Measurements from ENCODE around the gene NFATC2. TPM values are rescaled to one million over a fixed set of nuclear protein-coding genes. Genes with fewer than 3 reads are reported as not detected.

The NFATC2 gene
- polyA plus RNA-seq, 1 of the 3 experiments (the other 2 are of a cell fraction) = 0.36 TPM

DNA sequence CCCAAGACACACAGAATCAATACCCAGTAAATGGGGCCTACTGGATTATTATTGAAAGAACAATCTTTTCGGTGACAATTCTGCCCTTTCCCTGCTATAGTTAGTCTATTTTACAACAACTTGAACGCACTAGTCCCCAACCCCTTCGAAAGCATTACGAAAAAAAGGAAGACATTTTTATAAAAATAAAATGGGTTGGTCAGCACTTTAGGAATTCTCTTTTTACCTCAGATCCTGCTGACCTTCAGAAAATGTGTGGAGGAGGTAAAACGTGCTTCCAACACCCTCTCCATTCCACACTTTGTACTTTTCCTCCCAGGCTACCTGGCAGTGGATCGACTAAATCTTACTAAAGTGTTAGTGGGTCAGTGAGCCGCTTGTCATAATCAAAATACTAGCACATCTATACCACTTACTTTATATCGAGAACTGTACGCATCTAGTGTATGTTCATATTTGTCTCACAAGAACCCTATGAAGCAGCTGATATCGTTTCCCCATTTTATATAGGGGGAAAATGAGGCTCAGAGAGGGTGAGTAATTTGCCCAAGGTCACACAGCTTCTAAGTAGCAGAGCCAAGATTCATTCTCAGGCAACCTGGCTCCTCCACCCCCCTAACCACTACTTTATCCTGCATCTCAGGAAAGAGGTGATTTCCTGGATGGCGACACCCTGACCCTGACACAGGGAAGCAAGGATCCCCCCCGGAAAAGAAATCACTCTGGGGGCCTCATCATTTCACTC lies 10.6 kb downstream of the NFATC2 start:
- H3K4me1 ChIP-seq (ENCODE audit: control insufficient read depth in 1 of 2, insufficient read depth in 2 of 2, low read depth in 1 of 2, low read length in 1 of 2) = peaks cover 8 to 17% of the 10 kb centered on the region in 2 experiments; a peak in 3 of 4 replicates
- no peaks in the 10 kb centered on the region for H3K9me3 ChIP-seq
- no peaks in the 10 kb centered on the region for H4K20me1 ChIP-seq (ENCODE audit: insufficient read depth)
- no peak for TF ChIP-seq SMC3 (IDR thresholded peaks at IDR 0.05; ENCODE audit: low read depth, low read length)
- TF ChIP-seq GATA2 (CRISPR knock-in tag; IDR thresholded peaks at IDR 0.05) = no peak
- TF ChIP-seq TCF12 (IDR thresholded peaks at IDR 0.05) = no peak
- no peak for TF ChIP-seq ELF1 (IDR thresholded peaks at IDR 0.05)
- TF ChIP-seq EZH2phosphoT487 (IDR thresholded peaks at IDR 0.05; ENCODE audit: borderline replicate concordance, low read depth) = no peak
- no peak for TF ChIP-seq NRF1 (IDR thresholded peaks at IDR 0.05; ENCODE audit: low read depth, low read length)
- no peak for TF ChIP-seq ZBTB33 (IDR thresholded peaks at IDR 0.05; ENCODE audit: borderline replicate concordance, low read depth)
- no peak for TF ChIP-seq PBX3 (IDR thresholded peaks at IDR 0.05)
- TF ChIP-seq, protein P1, sequence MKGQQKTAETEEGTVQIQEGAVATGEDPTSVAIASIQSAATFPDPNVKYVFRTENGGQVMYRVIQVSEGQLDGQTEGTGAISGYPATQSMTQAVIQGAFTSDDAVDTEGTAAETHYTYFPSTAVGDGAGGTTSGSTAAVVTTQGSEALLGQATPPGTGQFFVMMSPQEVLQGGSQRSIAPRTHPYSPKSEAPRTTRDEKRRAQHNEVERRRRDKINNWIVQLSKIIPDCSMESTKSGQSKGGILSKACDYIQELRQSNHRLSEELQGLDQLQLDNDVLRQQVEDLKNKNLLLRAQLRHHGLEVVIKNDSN (IDR thresholded peaks at IDR 0.05; ENCODE audit: borderline replicate concordance, low read depth) = no peak
- no peak for TF ChIP-seq SIN3A (IDR thresholded peaks at IDR 0.05; ENCODE audit: borderline replicate concordance, low read depth, low read length)
- TF ChIP-seq TEAD4 (IDR thresholded peaks at IDR 0.05; ENCODE audit: borderline replicate concordance, insufficient read depth) = no peak
- no peak for TF ChIP-seq EP300 (IDR thresholded peaks at IDR 0.05; ENCODE audit: borderline replicate concordance in 1 of 2, low read depth in 1 of 2, low read length in 1 of 2)
- no peak for TF ChIP-seq GABPA (IDR thresholded peaks at IDR 0.05; ENCODE audit: low read depth)
- no peak for TF ChIP-seq RFX5 (IDR thresholded peaks at IDR 0.05; ENCODE audit: low read length)
- TF ChIP-seq CTCF (IDR thresholded peaks at IDR 0.05) = no peak
- no peak overlapping the region for H3K4me3 ChIP-seq (ENCODE audit: low read depth in 2 of 2, low read length in 1 of 2)
- ChIA-PET POLR2A (no interaction called here), CTCF (no interaction called here)
- H3K27ac ChIP-seq (ENCODE audit: low read depth in 2 of 2, low read length in 1 of 2) = no peak overlapping the region
- WGBS (ENCODE audit: low lambda C conversion rate) = 92% methylated on average over 12 of the region's 12 CpGs
- H3K9me2 ChIP-seq = no peaks in the 10 kb centered on the region
- H3K27me3 ChIP-seq (ENCODE audit: insufficient read depth) = no peaks in the 10 kb centered on the region
- no peak overlapping the region for H3K9ac ChIP-seq
- H3K4me2 ChIP-seq = no peak overlapping the region
- H3F3A ChIP-seq (replicated peaks; ENCODE audit: insufficient read depth) = no peaks in the 10 kb centered on the region
- no peak overlapping the region for H2AFZ ChIP-seq (ENCODE audit: low read depth)
- no peaks in the 10 kb centered on the region for H3K36me3 ChIP-seq (replicated peaks in 1 of 2; ENCODE audit: control insufficient read depth in 1 of 2, insufficient read depth in 2 of 2, low read length in 1 of 2)
- no peaks in the 10 kb centered on the region for H3K79me2 ChIP-seq (ENCODE audit: insufficient read depth)
- DNase-seq = no peak
